ENCODE data around the gene RABL3.
"Not testable (repeated sequence)": the region's sequence is repeated elsewhere in the genome, so short reads cannot be mapped to it uniquely, and the experiment has no call there.

RABL3 gene

GRCh38 chr3:120682095-120682681 lies 60.1 kb downstream of the RABL3 start, which contains the start of gene HGD:
HGD (minus strand) TSS chr3:120682239; CDS start chr3:120682111, 128 bp downstream.
- no peak for TF ChIP-seq CTCF (IDR thresholded peaks at IDR 0.05; ENCODE audit: low read depth, low read length, missing control alignments)
- in situ Hi-C loops (cut with HindIII; ENCODE audit: low sequenced_read_pairs): no loop called here
- DNase-seq (ENCODE audit: low read depth): no peak
- no peak within 1 kb of the TSS for H3K4me3 ChIP-seq (ENCODE audit: low read depth, low read length)

- DNase-seq (ENCODE audit: low read depth): no peak
- in situ Hi-C loops (cut with HindIII; ENCODE audit: low sequenced_read_pairs): no loop called here
- no peak for TF ChIP-seq CTCF (IDR thresholded peaks at IDR 0.05; ENCODE audit: low read depth, low read length, missing control alignments)
- H3K4me3 ChIP-seq (ENCODE audit: low read depth, low read length): no peak overlapping the region
Observed at GRCh38 chr3:120681506-120682038, 60.7 kb downstream of the RABL3 start.

- no peak for DNase-seq (ENCODE audit: low read depth)
- in situ Hi-C loops (cut with HindIII; ENCODE audit: low sequenced_read_pairs): no loop called here
- TF ChIP-seq CTCF (IDR thresholded peaks at IDR 0.05; ENCODE audit: low read depth, low read length, missing control alignments): no peak
- H3K4me3 ChIP-seq (ENCODE audit: low read depth, low read length): no peak overlapping the region
Observed at GRCh38 chr3:120681018-120681417, 61.3 kb downstream of the RABL3 start.

GRCh38 chr3:120680193-120680894 lies 62.0 kb downstream of the RABL3 start:
- in situ Hi-C loops (cut with HindIII; ENCODE audit: low sequenced_read_pairs): no loop called here
- no peak for DNase-seq (ENCODE audit: low read depth)
- H3K4me3 ChIP-seq (ENCODE audit: low read depth, low read length): no peak overlapping the region
- TF ChIP-seq CTCF (IDR thresholded peaks at IDR 0.05; ENCODE audit: low read depth, low read length, missing control alignments): no peak

- H3K4me3 ChIP-seq (ENCODE audit: low read depth, low read length): no peak overlapping the region
- TF ChIP-seq CTCF (IDR thresholded peaks at IDR 0.05; ENCODE audit: low read depth, low read length, missing control alignments): no peak
- in situ Hi-C loops (cut with HindIII; ENCODE audit: low sequenced_read_pairs): no loop called here
- DNase-seq (ENCODE audit: low read depth): no peak
Observed at GRCh38 chr3:120678984-120679383, 63.3 kb downstream of the RABL3 start.

GRCh38 chr3:120678331-120678947 lies 63.9 kb downstream of the RABL3 start:
- H3K4me3 ChIP-seq (ENCODE audit: low read depth, low read length): no peak overlapping the region
- TF ChIP-seq CTCF (IDR thresholded peaks at IDR 0.05; ENCODE audit: low read depth, low read length, missing control alignments): no peak
- in situ Hi-C loops (cut with HindIII; ENCODE audit: low sequenced_read_pairs): no loop called here
- peak; percentile 63 for DNase-seq (ENCODE audit: low read depth)

- in situ Hi-C loops (cut with HindIII; ENCODE audit: low sequenced_read_pairs); DNase-seq (ENCODE audit: low read depth); H3K4me3 ChIP-seq (ENCODE audit: low read depth, low read length): not testable (repeated sequence)
Observed at GRCh38 chr3:120677193-120677592, 65.1 kb downstream of the RABL3 start.
